CD4-positive, alpha-beta T cell (primary cell): Measurements from ENCODE around the gene PRR11. TPM values are rescaled to one million over a fixed set of nuclear protein-coding genes. Genes with fewer than 3 reads are reported as not detected.

Experiments used
- ATAC-seq: fragments of 200-7000 bp; cut with Tn5 transposase; one replicate; pipeline ENCODE4 v1.10.0; 2022; ENCODE audit warnings: mild to moderate bottlenecking; ENCODE audit not compliant: poor library complexity
- CTCF ChIA-PET: fragments of 350-600 bp; sonication (Branson Sonifier 250); formaldehyde crosslinking; loops from one replicate; lab custom pipeline; 2021; ENCODE audit warnings: antibody characterized with exemption, inconsistent platforms; lab: Charles Lee
- POLR2A ChIA-PET: fragments of 350-600 bp; sonication (Branson Sonifier 250); formaldehyde crosslinking; loops from one replicate; lab custom pipeline; 2021; ENCODE audit warnings: antibody characterized with exemption, inconsistent platforms; lab: Charles Lee
- DNase-seq, 14 experiments: peaks; one replicate each; pipeline ENCODE4 v3.0.0-alpha.2; 2013 to 2020; ENCODE audit warnings: mixed read lengths in 2 of 14
- H3K27ac ChIP-seq, 2 donors: one replicate each; pipeline versions ENCODE4 v1.5.1 to v1.7.0; 2013; ENCODE audit warnings: low read length in 2 of 2, low read depth in 1 of 2, mild to moderate bottlenecking in 1 of 2
- H3K27me3 ChIP-seq, 2 experiments: 1 replicate in 1 of 2; 2 replicates in 1 of 2; pipeline versions ENCODE4 v1.6.1 to v1.7.0; 2013; ENCODE audit warnings: low read length in 2 of 2, control low read depth in 1 of 2, mild to moderate bottlenecking in 1 of 2, moderate library complexity in 1 of 2; ENCODE audit not compliant: insufficient read depth in 2 of 2, control insufficient read depth in 1 of 2
- H3K36me3 ChIP-seq: one replicate; pipeline ENCODE4 v1.6.1; 2013; ENCODE audit warnings: low read length, control low read depth; ENCODE audit not compliant: insufficient read depth
- H3K4me1 ChIP-seq: one replicate; pipeline ENCODE4 v1.6.1; 2013; ENCODE audit warnings: low read length, control low read depth; ENCODE audit not compliant: insufficient read depth
- H3K4me3 ChIP-seq: one replicate; pipeline ENCODE4 v1.5.1; 2013; ENCODE audit warnings: mild to moderate bottlenecking, low read length, moderate library complexity
- H3K9me3 ChIP-seq, 2 experiments: 1 replicate in 1 of 2; 2 replicates in 1 of 2; pipeline versions ENCODE4 v1.6.1 to v1.7.0; 2013; ENCODE audit warnings: low read length in 2 of 2, mild to moderate bottlenecking in 2 of 2, control low read depth in 1 of 2, moderate library complexity in 1 of 2; ENCODE audit not compliant: control insufficient read depth in 1 of 2, insufficient read depth in 1 of 2
- H3K27ac Mint-ChIP-seq: one replicate; pipeline ENCODE4 v1.8.0; 2020; ENCODE audit warnings: mixed read lengths
- H3K27me3 Mint-ChIP-seq: one replicate; pipeline ENCODE4 v1.8.0; 2021; ENCODE audit warnings: mixed read lengths
- H3K36me3 Mint-ChIP-seq: one replicate; pipeline ENCODE4 v1.8.0; 2021; ENCODE audit warnings: low read depth, mixed read lengths
- H3K4me1 Mint-ChIP-seq: one replicate; pipeline ENCODE4 v1.8.0; 2021; ENCODE audit warnings: low read depth, mixed read lengths
- H3K4me3 Mint-ChIP-seq: one replicate; pipeline ENCODE4 v1.8.0; 2020; ENCODE audit warnings: mild to moderate bottlenecking, mixed read lengths
- H3K9me3 Mint-ChIP-seq: one replicate; pipeline ENCODE4 v1.8.0; 2020; ENCODE audit warnings: mixed read lengths
- CTCF ChIP-seq: fragments of 200-600 bp; IDR thresholded peaks from one replicate; pipeline ENCODE4 v1.8.0; 2022; ENCODE audit warnings: antibody characterized with exemption, mild to moderate bottlenecking
- intact Hi-C, 2 experiments: fragments of 100-400 bp; cut with DNase I in 1 of 2; cut with micrococcal nuclease in 1 of 2; formaldehyde crosslinking; loops; one replicate each; pipeline versions ENCODE4 v1.15.1 to v1.9.0; 2023 to 2025; cut with DNase I, micrococcal nuclease
- total RNA-seq, 174 experiments: library from RNA in 2 of 174; stranded (reverse) in 2 of 174; gene quantifications; one replicate each; pipeline ENCODE4 v1.2.3 and lab custom pipeline; 2021 to 2026

Gene PRR11
- total RNA-seq, 2 experiments from 2014 or later, result 0.69 to 0.92 TPM

DNA sequence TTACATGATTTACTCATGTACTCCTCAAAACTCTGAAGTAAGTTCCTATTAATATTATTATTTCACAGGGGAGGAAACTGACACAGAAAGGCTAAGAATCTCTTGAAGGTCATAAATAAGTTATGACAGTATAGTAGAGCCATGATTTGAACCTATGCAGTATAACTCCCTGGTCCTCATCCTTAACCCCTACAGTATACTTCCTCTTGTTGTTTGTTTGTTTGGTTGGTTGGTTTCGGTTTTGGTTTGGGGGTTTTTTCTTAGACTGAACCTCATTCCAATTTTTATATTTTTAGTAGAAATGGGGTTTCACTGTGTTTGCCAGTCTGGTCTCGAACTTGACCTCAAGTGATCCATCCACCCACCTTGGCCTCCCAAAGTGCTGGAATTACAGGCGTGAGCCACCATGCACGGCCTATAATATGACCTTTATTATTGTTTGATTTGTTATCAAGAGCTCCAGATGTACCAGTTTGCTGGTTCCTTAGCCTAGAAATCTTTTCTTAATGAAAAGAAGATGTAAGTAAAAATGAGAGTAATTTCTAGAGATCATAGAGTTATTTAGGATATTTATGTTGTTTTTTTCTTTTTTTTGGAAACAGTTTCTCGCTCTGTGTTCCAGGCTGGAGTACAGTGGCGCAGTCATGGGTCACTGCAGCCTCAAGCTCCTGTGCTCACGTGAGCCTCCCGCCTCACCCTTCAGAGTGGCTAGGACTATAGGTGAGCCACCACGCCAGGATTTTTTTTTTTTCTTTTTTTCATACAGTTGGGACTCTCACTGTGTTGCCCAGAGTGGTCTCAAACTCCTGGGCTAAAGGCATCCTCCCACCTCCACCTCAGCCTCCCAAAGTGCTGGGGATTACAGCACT is 4.8 kb downstream of the PRR11 start:
- Mint-ChIP-seq H3K36me3 (no peaks in the 10 kb centered on the region), H3K9me3 (no peaks in the 10 kb centered on the region), H3K4me3 (peak overlapping the region; percentile 62), H3K27ac (peak overlapping the region; percentile 27), H3K4me1 (peaks cover 8% of the 10 kb centered on the region), H3K27me3 (no peaks in the 10 kb centered on the region)
- ChIA-PET POLR2A (no interaction called here), CTCF (no interaction called here)
- ATAC-seq (no peak), DNase-seq (peak in 3 of 14 experiments; percentile 40 to 60 (median 41))
- Histone ChIP-seq H3K4me1 (peaks cover 20% of the 10 kb centered on the region), H3K9me3 (no peaks in the 10 kb centered on the region), H3K27ac (no peak overlapping the region), H3K36me3 (no peaks in the 10 kb centered on the region), H3K27me3 (no peaks in the 10 kb centered on the region), H3K4me3 (peak overlapping the region; percentile 9)
- intact Hi-C loops, result no loop called here
- no peak for TF ChIP-seq CTCF

DNA sequence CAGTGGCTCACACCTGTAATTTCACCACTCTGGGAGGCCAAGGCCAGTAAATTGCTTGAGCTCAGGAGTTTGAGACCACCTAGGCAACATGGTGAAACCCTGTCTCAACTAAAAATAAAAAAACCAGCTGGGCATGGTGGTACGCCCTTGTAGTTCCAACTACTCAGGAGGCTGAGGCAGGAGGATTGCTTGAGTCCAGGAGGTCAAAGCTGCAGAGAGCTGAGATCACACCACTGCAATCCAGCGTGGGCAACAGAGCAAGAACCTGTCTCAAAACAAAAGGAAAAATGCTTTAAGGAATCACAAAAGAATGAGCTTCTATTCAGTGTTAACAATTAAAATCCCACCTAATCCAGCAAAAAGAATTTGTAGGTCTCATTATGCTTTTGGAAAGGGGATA is 5.9 kb downstream of the PRR11 start:
- ChIA-PET CTCF (interaction anchor here (0.5 to 0.6 kb wide), 2 partner anchors 106 to 1098 kb away, joined by 3 read pairs; no protein-coding TSS in a partner anchor), POLR2A (no interaction called here)
- Histone ChIP-seq H3K4me3 (no peak overlapping the region), H3K27ac (no peak overlapping the region), H3K4me1 (peaks cover 11% of the 10 kb centered on the region), H3K36me3 (no peaks in the 10 kb centered on the region), H3K27me3 (no peaks in the 10 kb centered on the region), H3K9me3 (no peaks in the 10 kb centered on the region)
- Mint-ChIP-seq H3K9me3 (no peaks in the 10 kb centered on the region), H3K4me1 (peaks cover 13% of the 10 kb centered on the region), H3K27ac (no peak overlapping the region), H3K27me3 (no peaks in the 10 kb centered on the region), H3K4me3 (no peak overlapping the region), H3K36me3 (no peaks in the 10 kb centered on the region)
- intact Hi-C loops, result no loop called here
- DNase-seq (no peak), ATAC-seq (no peak)
- TF ChIP-seq CTCF, result no peak

DNA sequence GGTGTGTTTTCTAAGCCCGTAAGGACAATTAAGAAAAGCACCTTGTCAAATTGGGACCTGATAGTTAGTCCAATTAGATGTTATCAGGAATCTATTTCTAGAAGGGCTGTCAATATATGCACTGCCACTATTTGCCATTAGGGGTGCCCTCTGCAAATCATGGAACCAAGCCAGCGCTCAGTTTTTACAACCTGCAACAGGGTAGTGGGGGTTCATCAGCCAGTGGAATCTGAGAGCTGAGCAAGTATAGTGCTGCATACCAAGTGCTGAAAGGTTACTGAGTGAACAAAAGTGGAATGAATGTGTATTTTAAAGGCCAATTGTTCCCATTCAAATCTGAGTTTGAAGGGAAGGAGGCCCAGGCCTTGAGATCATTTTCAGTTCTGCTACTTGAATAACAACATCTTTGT is 10.4 kb downstream of the PRR11 start:
- Histone ChIP-seq H3K4me1 (peaks cover under 1% of the 10 kb centered on the region), H3K36me3 (no peaks in the 10 kb centered on the region), H3K9me3 (no peaks in the 10 kb centered on the region), H3K27me3 (no peaks in the 10 kb centered on the region), H3K27ac (no peak overlapping the region), H3K4me3 (no peak overlapping the region)
- ATAC-seq, result peak; percentile 92
- Mint-ChIP-seq H3K27ac (peak overlapping the region; percentile 42), H3K9me3 (no peaks in the 10 kb centered on the region), H3K27me3 (no peaks in the 10 kb centered on the region), H3K36me3 (no peaks in the 10 kb centered on the region), H3K4me1 (peaks cover 5% of the 10 kb centered on the region), H3K4me3 (no peak overlapping the region)
- intact Hi-C loops, result no loop called here
- DNase-seq, result peak in 12 of 14 experiments; percentile 11 to 70 (median 22)
- POLR2A ChIA-PET, result interaction anchor here (1.2 kb wide), 1 partner anchor 11 kb away, joined by 4 read pairs; the partner anchor contains the start of genes PRR11 and SKA2
- TF ChIP-seq CTCF, result peak; percentile 61
- CTCF ChIA-PET, result interaction anchor here (1.1 to 1.5 kb wide), 2 partner anchors 11 to 54 kb away, joined by 3 read pairs; partner anchors contain the start of genes GDPD1, PRR11 and SKA2
